ENCODE data around the gene P4HA2. TPM values are rescaled to one million over a fixed set of nuclear protein-coding genes. Genes with fewer than 3 reads are reported as not detected.

P4HA2 gene
- polyA plus RNA-seq, 4 donors = 26.9 to 39.9 (median 28.7) TPM

DNA sequence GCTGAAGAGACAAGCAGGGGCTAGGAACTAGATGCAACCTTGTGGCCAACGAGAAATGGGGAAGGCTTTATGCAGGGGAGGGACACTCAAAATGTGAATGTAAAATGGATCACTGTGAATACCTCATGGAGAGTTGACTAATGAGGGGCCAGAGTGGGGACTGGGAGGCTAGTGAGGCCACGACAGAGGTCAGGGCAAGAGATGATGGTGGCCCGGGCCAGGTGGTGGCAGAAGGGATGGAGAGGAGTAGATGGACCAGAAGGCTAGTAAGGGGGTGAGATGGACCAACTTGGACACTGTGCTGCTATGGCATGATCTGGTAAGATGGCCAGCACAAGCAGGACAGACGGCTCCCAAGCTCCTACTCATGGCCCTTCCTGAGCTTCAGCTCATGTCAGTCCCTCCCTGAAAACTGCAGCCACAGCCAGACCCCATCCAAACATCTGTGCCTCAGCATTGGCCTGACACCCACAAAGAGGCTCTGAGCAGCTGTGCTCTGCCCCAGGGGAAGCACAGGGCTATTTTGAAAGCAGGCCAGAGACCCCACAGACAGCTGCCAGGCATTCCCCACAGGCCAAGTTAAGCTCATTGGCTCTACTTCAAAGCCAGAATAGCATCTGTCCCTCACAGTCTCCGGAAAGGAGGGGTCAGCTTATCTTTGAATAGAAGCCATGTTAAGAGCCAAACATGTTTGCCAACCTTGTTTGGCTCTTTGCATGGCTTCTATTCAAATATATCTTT is 22.1 kb downstream of the P4HA2 start:
- no peak for DNase-seq (ENCODE audit: low read depth in 4 of 4, low spot score in 3 of 4)

DNA sequence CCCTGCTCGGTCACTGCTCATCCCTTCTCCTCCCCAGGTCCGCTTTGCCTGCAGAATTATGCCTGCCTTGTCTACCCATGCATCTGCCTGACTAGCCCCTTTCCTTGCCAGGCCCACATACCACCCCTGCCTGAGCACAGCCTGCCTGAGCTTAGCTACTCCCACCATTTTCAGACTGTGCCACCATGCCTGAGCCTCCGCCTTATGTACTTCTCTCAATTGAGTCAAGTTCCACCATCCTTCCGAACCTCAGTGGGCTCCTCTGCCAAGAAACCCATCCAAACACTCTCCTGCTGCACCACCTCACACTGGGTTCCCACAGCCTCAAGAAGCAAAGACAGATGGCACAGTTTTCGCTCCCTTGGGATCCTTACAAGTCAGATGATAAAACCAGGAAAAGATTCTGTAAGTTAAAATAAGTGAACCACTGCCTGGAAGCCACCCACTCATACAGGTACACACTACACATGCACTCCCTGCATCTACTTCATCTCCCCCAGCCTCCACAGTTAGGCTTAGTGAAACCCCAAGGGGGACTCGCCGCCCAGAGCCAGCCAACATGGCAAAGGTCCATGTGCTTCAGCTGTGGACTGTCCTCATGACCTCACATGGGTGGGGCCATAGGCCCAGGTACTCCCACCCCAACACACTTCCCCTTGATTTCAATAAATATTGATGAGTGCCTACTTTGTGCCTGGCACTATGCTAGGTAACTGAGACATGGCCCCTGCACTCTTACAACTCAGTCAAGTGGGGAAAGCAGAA is 23.1 kb downstream of the P4HA2 start:
- no peak for DNase-seq (ENCODE audit: low read depth in 4 of 4, low spot score in 3 of 4)

DNA sequence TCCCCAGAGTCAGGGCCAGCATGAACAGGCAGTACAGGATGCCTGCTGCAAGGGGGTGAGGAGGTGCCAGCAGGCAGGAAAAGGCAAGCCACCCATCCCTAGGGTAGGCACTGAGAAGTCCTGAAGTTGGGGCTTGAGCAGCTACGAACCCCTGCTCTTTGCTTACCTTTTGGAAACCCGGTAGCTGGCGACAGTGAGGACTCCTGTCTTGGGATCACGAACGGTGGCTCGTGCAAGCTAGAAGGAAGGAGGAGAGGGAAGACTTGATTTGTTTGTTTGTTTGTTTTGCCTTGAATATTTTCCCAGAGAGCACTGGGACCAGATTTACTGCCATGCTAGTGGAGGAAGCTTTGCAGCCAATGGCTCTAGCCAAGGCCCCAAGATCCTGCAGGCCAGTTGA is 23.7 kb downstream of the P4HA2 start:
- no peak for DNase-seq (ENCODE audit: low read depth in 4 of 4, low spot score in 3 of 4)

DNA sequence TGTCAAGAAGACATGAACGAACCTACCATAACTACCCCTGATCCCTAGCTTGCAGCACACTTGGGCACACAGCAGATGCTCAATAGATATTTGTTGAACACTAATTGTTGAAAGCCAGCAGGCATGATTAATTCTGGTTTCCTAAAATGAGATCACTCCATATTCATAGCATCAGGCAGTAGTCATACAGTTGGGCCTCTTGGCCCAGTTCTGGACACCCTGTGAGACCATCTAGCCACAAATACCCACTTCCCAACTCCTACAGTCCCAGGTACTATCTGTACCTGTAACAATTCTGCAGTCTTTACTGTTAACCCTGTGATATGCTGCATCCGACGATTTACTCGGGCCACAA is 24.2 kb downstream of the P4HA2 start:
- DNase-seq (ENCODE audit: low read depth in 4 of 4, low spot score in 3 of 4) = no peak

DNA sequence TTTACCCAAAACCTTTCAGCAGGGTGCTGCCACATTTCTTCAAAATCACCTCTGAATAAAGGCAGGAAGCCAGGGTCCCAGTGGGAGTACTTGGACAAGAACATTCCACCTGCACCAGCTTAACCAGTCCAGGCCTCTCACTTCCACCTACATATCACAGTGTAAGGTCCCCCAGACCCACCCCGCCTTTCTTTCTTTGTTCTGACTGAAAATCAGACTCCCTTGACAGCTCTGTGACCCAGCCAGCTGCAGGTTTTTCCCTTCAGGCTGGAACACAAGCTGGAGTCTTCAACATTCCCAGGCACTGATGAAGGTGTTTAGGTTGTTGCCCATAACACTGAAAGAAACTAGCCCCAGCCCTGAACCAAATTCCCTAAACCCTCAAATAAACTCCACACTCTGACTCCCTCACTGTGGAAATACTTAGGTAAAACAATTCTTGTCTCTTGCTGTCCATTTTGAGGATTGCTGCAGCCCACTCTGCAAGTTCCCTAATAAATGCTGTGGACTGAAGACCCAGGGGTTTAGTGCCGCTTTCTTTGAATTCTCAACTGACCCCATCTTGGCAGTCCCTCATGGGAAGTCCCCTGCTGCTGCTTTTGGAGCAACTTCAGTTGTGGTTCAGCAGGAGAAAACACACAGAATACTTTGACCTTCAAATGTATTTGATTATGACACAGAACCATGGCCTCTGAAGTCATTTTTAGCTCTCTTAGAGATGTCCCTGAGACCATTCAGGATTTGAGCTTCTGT is 24.8 kb downstream of the P4HA2 start:
- DNase-seq (ENCODE audit: low read depth in 4 of 4, low spot score in 3 of 4) = no peak

DNA sequence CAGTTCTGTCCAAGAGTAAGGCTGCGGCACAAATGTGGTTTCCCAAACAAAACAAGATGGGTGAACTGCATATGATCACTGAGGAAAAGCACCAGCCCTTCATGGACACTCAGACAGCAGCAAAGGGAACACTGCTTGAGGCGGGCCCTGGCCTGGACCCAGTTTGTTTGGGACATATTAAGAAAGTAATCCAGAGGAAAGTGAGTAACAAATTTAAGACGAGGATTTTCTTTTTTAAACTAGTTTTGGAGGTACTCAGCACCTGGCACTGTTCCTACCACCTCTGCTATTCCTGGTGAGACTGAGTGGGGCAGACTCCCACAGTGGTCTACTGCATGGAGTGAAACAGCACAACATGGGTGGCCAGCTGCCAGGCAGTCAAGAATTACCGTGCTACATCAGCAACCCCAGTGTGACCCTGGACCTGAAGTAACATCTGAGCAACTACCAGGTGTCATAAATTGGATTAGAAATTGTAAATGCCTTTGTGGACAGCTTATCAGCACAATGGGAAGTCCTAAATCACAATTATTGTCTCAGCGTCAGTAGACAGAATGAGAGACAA is 28.5 kb downstream of the P4HA2 start:
- DNase-seq (ENCODE audit: low read depth in 4 of 4, low spot score in 3 of 4) = no peak

DNA sequence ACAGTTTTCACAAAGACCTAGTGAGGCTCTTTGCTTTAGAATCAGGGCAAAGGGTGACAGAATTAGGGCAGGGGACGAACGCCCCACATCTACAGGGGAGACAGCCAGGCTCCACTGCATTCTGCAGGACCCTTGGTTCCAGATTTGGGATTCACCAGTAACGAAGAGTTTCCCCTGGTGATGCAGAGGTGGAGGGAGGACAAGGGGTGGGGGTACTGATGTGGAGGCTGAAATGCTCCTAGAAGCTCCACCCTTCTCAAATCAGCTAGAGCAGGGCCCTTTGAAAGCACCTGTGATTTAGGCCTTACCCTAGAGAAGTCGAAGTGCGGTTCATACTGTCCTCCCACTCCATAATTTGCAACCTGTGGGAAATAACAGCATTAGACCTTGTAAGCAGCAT is 29.1 kb downstream of the P4HA2 start:
- DNase-seq (ENCODE audit: low read depth in 4 of 4, low spot score in 3 of 4) = no peak

DNA sequence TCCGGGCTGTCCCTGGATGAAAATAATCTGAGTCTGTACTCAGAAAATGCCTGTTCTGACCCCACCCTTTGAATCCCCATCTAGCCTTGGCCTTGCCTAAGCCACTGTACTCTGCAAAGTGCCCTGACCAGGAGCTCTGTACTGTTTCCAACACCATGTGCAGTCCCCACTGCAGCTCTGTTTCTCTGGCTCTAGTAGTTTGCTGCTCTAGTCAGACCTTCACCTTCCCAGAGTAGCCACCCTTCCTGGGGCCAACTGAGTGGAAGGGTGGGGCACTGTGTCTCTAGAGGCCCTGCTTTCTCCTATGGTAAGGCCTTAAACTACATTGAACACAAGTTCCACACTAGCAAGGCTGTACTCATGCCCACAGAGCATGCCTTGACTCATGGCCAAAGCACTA is 31.9 kb downstream of the P4HA2 start:
- no peak for DNase-seq (ENCODE audit: low read depth in 4 of 4, low spot score in 3 of 4)

DNA sequence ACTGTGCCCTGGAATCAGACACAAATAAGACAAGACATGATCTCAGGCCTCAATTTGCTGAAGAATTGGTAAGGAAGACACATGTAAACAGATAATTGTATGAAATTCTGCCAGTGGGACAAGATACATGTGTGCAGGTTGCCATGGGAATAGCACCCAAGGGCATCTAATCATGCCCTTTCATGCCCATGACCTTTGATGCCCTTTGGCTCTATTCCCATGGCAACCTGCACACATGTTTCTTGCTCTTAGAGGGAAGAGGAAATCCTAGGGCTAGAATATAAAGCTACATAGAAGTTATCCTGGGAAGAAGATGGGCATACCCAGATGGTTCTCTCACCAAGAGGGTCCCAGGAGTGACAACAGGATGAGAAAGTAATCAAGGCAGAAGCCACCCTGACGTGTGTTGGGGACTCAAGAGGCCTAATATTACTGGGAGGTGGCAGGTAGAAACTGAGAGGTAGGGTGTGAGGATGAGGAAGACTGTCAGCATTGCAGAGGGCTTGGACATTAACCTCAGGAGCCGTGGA is 34.4 kb downstream of the P4HA2 start:
- DNase-seq (ENCODE audit: low read depth in 4 of 4, low spot score in 3 of 4) = no peak

DNA sequence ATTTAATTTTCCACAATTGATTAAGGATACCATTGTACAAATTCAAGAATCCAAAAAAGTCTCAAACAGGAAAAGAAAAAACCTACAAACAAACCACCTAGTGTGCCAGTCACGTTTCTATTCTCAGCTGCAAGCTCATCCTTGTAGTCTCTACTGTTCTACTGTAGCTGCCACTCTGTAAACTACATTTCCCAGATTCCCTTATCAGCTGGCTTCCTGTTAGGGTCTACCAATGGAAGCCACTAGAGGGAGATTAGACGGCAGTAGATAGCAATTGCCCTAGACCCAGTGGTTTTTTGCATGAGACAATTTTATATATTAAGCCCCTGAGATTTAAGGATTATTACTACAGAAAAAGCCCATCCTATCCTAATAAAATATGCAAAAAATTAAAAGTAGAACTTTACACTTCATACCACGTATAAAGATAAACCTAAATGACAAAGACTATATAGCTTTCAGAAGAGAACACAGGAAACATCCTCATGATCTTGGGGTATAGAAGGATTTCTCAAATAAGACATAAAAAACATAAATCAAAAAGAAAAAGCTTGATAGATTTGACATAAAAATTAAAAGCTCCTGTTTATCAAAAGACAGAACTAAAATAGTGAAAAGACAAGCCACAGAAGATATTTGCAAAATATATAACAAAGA is 37.4 kb downstream of the P4HA2 start:
- DNase-seq (ENCODE audit: low read depth in 4 of 4, low spot score in 3 of 4) = peak; percentile 22 to 44 (median 35)

DNA sequence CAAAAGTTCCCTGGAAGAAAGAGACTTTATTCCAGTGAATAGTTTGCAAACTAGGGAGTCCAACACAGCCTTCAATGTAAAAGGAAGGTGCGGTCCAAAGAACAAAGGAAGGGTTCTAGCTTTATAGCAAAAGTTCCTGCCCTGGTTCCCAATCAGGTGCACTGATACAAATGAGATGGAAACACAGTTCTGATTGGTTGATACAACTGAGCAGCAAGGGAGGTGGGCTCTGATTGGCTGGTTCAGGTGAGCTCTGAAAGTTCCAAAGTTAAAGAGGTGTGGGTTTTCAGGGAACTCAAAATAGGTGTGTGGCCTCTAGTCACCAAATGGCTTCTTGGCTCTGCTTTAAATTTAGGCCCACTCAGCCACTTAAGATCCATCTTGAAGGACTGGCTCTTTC is 43.1 kb downstream of the P4HA2 start:
- no peak for DNase-seq (ENCODE audit: low read depth in 4 of 4, low spot score in 3 of 4)

DNA sequence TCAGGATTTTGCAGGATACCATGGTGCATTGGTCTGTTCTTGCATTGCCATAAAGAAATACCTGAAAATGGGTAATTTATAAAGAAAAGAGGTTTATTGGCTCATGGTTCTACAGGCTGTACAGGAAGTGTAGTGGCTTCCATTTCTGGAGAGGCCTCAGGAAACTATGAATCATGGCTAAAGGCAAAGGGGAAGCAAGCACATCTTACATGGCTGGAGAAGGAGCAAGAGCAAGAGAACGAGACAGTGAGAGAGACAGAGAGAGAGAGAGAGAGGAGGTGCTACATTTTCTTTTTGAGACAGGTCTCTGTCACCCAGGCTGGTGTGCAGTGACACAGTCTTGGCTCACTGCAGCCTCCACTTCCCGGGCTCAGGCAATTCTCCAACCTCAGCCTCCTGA is 43.9 kb downstream of the P4HA2 start:
- no peak for DNase-seq (ENCODE audit: low read depth in 4 of 4, low spot score in 3 of 4)

DNA sequence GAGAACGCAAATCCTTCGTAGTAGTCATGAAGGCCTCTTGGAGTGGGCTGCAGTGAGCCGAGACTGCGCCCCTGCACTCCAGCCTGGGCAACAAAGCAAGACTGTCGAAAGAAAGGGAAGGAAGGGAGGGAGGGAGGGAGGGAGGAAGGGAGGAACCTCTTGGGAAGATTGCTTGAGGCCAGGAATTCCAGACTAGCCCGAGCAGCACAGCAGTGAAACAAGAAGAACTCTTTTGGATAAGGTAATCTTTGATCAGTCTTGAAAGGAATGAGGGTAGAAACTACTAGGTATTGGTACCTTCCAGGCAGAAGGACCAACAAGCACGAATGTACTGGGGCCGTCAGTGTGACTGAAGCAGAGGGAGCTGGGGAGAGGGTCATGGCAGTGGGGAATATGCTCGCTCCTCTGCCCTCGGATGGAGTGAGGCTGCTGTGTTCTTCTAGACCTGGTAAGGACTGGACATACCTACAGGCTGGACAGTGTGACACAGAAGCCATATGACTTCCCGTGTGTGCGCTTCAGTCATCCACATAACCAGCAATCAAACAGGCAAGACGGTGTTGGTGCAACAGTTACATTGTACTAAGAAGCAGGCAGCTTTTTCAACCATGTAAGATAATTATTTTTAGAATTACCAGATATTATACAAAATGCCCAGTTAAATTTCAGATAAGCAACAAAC is 45.2 kb downstream of the P4HA2 start:
- no peak for DNase-seq (ENCODE audit: low read depth in 4 of 4, low spot score in 3 of 4)

DNA sequence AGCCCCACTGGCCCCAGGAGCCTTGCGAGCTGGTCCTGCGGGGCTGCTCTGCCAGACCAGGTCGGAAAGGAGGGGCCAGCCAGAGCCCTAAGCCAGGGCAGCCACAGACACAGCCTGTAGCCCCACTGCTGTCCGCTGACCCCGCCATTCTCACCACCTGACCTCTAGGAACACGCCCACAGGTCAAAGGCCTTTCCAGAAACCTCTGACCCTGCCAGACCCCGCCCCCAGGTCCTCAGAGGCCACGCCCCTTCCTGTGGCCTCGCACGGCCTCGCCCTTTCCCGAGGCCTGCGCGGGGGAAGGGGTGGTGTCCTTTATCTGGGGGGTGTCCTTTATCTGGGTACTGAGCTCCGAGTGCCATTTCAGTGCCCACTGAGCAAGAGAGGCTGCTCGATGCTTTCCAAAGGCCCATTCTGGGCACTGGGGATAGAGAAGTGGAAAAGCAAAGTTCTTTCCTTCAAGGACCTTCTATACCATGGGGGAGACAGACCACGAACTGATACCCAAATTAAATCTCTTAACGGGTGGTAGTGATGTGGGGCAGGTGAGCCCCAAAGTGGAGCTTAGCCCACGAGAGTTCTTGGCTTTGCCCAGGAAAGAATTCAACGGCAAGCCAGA is 46.5 kb downstream of the P4HA2 start:
- DNase-seq (ENCODE audit: low read depth in 4 of 4, low spot score in 3 of 4) = no peak

DNA sequence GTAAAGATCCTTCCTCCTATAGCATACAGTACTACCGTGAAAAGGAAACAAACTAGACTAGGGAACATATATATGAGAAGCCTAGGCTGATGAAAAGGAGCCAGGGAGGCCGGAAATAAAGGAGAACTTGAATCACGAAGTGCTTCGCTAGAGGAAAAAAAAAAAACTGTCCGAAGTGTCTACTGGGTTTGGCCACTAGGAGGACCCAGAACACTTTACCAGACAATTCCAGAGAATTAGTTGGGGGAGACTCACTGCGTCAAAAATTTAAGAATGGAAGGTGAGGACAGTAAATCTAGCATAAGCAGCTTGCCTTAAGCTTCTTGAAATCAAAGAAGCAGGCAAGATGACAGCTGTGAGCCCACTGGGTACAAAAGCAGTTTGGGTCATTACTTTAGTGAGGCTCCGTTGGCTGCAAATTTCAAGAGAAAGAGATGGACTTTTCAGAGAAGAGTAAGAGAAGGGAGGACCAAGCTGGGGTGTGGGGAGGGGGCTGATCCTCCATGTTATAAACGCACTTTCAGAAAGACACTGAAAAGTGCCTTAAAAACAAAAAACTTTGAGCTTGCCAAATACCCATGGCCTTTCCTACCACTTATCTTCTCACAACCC is 47.4 kb downstream of the P4HA2 start:
- DNase-seq (ENCODE audit: low read depth in 4 of 4, low spot score in 3 of 4) = peak in 3 of 4 donors; percentile 12 to 32 (median 16)

DNA sequence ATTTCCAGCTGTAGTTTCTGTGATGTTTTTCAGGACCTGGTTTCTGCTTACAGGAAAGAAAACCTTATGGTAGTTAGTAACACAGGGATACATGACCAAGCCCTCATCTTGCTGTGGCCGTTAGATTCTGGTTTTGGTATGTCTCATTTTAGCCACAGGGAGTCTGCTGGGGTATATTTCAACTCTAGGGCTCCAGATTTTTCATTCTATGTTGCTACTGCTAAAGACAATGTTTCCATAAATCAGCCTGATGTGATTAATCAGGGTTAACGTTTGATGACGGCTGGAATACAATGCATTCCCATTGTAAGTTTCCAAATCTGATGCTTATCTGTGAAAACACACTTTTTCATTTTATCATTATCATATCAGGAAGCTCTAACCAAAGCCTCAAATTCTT is 48.2 kb downstream of the P4HA2 start:
- DNase-seq (ENCODE audit: low read depth in 4 of 4, low spot score in 3 of 4) = no peak

DNA sequence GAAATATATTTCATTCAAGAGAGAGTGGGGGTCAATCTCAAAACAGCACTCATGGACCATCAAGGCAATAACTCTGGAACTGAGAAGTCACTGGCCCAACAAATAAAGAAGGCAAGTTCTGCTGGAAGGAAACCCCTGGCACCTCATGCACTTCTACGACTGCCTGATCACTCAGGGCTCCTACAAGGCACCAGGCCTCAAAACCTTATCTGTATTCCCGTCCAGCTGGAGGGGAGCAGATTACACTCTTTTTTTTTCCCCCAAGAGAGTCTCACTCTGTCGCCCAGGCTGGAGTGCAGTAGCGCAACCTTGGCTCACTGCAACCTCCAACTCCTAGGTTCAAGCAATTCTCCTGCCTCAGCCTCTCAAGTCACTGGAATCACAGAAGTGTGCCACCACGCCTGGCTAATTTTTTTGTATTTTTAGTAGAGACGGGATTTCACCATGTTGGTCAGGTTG is 49.9 kb downstream of the P4HA2 start:
- no peak for DNase-seq (ENCODE audit: low read depth in 4 of 4, low spot score in 3 of 4)

DNA sequence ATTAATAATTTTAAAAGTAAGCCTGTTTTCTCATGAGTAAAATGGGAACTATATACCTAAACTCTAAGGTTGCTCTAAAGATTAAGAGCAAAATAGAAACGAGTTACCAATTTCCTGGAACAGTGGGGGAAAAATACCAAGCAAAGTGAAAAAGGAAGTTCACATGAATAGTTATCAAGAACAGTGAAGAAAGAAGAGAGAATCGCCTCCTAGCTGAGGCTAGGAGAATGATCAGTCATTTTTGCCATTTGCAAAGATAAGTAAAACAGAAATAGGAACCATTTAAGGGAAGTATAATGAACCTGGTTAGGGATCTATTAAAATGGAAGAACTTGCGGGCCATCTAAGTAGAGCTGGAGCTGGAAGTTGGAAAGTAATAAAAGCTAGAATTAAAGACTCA is 50.7 kb downstream of the P4HA2 start:
- DNase-seq (ENCODE audit: low read depth in 4 of 4, low spot score in 3 of 4) = no peak

DNA sequence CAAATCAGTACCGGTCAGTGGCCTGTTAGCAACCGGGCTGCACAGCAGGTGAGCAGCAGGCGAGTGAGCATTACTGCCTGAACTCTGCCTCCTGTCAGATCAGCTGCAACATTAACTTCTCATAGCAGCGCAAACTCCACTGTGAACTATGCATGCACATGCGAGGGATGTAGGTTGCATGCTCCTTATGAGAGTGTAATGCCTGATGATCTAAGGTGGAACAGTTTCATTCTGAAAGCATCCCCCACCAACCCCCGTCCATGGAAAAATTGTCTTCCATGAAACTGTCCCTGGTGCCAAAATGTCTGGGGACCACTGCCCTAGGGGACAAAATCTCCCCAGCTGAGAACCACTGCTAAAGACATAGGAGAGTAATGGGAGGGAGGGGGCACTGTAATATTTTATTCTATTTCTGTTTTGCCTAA is 51.1 kb downstream of the P4HA2 start:
- DNase-seq (ENCODE audit: low read depth in 4 of 4, low spot score in 3 of 4) = no peak

Measured in right renal pelvis (tissue), 4 donors.